ENCODE measurements around the gene ARHGAP31.

The ARHGAP31 gene

DNA sequence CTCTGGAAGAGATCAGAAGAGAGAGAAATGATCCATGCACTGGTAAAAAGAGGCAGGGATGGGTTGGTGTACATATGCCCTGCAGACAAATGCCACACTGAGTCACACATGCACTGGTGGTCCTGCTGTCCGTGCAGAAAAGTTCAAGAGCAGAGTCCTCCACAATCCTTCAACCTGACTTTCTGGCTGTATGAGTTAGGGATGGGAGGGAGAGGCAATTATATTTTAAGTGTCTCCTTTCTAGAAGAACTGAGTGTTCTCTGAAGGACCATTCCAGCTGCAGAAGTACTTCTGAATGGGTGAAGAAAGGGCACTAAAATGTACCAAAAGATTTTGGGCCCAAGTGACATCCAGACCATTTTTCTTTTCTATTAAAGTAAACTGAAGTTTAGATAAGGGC is 142.8 kb downstream of the ARHGAP31 start:
- TF ChIP-seq ESRRG (CRISPR knock-in tag; IDR thresholded peaks at IDR 0.05) (no peak), ZC3H10 (CRISPR knock-in tag; IDR thresholded peaks at IDR 0.05) (no peak), SNAI2 (CRISPR knock-in tag; IDR thresholded peaks at IDR 0.05) (no peak), TCF4 (CRISPR knock-in tag; IDR thresholded peaks at IDR 0.05; ENCODE audit: borderline replicate concordance) (no peak), ZNF565 (CRISPR knock-in tag; conservative IDR thresholded peaks at IDR 0.05; ENCODE audit: low read depth) (no peak), ZFP30 (CRISPR knock-in tag; IDR thresholded peaks at IDR 0.05) (no peak), RARB (CRISPR knock-in tag; IDR thresholded peaks at IDR 0.05) (no peak), PPARA (CRISPR knock-in tag; IDR thresholded peaks at IDR 0.05; ENCODE audit: borderline replicate concordance) (no peak), ARNTL (CRISPR knock-in tag; IDR thresholded peaks at IDR 0.05; ENCODE audit: borderline replicate concordance, low read depth) (no peak), BACH2 (CRISPR knock-in tag; IDR thresholded peaks at IDR 0.05; ENCODE audit: borderline replicate concordance) (no peak), GLIS3 (CRISPR knock-in tag; IDR thresholded peaks at IDR 0.05) (no peak), TOX (CRISPR knock-in tag; IDR thresholded peaks at IDR 0.05; ENCODE audit: borderline replicate concordance) (no peak), CSDC2 (CRISPR knock-in tag; IDR thresholded peaks at IDR 0.05) (no peak), ISL1 (CRISPR knock-in tag; IDR thresholded peaks at IDR 0.05) (no peak)
- TF ChIP-seq, protein P1, sequence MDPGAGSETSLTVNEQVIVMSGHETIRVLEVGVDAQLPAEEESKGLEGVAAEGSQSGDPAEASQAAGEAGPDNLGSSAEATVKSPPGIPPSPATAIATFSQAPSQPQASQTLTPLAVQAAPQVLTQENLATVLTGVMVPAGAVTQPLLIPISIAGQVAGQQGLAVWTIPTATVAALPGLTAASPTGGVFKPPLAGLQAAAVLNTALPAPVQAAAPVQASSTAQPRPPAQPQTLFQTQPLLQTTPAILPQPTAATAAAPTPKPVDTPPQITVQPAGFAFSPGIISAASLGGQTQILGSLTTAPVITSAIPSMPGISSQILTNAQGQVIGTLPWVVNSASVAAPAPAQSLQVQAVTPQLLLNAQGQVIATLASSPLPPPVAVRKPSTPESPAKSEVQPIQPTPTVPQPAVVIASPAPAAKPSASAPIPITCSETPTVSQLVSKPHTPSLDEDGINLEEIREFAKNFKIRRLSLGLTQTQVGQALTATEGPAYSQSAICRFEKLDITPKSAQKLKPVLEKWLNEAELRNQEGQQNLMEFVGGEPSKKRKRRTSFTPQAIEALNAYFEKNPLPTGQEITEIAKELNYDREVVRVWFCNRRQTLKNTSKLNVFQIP (CRISPR knock-in tag; IDR thresholded peaks at IDR 0.05; ENCODE audit: borderline replicate concordance, low read depth) = no peak
- TF ChIP-seq, protein P2, sequence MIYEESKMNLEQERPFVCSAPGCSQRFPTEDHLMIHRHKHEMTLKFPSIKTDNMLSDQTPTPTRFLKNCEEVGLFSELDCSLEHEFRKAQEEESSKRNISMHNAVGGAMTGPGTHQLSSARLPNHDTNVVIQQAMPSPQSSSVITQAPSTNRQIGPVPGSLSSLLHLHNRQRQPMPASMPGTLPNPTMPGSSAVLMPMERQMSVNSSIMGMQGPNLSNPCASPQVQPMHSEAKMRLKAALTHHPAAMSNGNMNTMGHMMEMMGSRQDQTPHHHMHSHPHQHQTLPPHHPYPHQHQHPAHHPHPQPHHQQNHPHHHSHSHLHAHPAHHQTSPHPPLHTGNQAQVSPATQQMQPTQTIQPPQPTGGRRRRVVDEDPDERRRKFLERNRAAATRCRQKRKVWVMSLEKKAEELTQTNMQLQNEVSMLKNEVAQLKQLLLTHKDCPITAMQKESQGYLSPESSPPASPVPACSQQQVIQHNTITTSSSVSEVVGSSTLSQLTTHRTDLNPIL (CRISPR knock-in tag; IDR thresholded peaks at IDR 0.05; ENCODE audit: low read depth) = no peak
- TF ChIP-seq, protein P3, sequence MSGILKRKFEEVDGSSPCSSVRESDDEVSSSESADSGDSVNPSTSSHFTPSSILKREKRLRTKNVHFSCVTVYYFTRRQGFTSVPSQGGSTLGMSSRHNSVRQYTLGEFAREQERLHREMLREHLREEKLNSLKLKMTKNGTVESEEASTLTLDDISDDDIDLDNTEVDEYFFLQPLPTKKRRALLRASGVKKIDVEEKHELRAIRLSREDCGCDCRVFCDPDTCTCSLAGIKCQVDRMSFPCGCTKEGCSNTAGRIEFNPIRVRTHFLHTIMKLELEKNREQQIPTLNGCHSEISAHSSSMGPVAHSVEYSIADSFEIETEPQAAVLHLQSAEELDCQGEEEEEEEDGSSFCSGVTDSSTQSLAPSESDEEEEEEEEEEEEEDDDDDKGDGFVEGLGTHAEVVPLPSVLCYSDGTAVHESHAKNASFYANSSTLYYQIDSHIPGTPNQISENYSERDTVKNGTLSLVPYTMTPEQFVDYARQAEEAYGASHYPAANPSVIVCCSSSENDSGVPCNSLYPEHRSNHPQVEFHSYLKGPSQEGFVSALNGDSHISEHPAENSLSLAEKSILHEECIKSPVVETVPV (CRISPR knock-in tag; IDR thresholded peaks at IDR 0.05) = no peak
- TF ChIP-seq, protein P4, sequence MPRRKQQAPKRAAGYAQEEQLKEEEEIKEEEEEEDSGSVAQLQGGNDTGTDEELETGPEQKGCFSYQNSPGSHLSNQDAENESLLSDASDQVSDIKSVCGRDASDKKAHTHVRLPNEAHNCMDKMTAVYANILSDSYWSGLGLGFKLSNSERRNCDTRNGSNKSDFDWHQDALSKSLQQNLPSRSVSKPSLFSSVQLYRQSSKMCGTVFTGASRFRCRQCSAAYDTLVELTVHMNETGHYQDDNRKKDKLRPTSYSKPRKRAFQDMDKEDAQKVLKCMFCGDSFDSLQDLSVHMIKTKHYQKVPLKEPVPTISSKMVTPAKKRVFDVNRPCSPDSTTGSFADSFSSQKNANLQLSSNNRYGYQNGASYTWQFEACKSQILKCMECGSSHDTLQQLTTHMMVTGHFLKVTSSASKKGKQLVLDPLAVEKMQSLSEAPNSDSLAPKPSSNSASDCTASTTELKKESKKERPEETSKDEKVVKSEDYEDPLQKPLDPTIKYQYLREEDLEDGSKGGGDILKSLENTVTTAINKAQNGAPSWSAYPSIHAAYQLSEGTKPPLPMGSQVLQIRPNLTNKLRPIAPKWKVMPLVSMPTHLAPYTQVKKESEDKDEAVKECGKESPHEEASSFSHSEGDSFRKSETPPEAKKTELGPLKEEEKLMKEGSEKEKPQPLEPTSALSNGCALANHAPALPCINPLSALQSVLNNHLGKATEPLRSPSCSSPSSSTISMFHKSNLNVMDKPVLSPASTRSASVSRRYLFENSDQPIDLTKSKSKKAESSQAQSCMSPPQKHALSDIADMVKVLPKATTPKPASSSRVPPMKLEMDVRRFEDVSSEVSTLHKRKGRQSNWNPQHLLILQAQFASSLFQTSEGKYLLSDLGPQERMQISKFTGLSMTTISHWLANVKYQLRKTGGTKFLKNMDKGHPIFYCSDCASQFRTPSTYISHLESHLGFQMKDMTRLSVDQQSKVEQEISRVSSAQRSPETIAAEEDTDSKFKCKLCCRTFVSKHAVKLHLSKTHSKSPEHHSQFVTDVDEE (CRISPR knock-in tag; IDR thresholded peaks at IDR 0.05) = no peak
- TF ChIP-seq, protein P5, sequence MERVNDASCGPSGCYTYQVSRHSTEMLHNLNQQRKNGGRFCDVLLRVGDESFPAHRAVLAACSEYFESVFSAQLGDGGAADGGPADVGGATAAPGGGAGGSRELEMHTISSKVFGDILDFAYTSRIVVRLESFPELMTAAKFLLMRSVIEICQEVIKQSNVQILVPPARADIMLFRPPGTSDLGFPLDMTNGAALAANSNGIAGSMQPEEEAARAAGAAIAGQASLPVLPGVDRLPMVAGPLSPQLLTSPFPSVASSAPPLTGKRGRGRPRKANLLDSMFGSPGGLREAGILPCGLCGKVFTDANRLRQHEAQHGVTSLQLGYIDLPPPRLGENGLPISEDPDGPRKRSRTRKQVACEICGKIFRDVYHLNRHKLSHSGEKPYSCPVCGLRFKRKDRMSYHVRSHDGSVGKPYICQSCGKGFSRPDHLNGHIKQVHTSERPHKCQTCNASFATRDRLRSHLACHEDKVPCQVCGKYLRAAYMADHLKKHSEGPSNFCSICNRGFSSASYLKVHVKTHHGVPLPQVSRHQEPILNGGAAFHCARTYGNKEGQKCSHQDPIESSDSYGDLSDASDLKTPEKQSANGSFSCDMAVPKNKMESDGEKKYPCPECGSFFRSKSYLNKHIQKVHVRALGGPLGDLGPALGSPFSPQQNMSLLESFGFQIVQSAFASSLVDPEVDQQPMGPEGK (CRISPR knock-in tag; IDR thresholded peaks at IDR 0.05; ENCODE audit: borderline replicate concordance) = no peak
- ATAC-seq = no peak

DNA sequence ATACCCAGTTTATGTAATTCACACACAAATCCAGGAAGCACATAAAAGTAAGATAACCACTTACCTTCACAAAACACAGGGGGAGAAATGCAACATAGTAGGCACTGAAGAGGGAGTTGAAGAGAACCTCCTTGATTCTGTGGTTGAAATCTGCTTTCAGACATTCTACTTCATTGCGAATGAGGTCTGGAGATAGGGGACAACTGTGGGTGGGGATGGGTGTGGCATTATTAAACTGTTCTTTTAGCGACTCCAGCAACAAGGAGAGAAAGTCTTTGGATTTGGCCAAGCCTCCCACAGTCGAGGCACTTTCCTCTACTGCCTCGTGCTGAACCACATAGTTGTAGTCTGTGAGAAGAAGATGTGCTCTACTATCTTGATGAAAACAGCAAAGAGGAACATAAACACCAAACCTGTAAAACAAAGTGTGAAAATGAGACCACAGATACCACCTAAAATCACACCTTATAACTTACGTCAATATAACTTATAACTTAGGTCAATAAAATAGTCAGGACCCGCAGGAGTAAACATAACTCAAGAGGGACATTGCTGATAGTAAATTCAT is 143.6 kb downstream of the ARHGAP31 start:
- TF ChIP-seq ARNTL (CRISPR knock-in tag; IDR thresholded peaks at IDR 0.05; ENCODE audit: borderline replicate concordance, low read depth) (no peak), SNAI2 (CRISPR knock-in tag; IDR thresholded peaks at IDR 0.05) (no peak), TCF4 (CRISPR knock-in tag; IDR thresholded peaks at IDR 0.05; ENCODE audit: borderline replicate concordance) (no peak), ZNF565 (CRISPR knock-in tag; conservative IDR thresholded peaks at IDR 0.05; ENCODE audit: low read depth) (no peak), TOX (CRISPR knock-in tag; IDR thresholded peaks at IDR 0.05; ENCODE audit: borderline replicate concordance) (no peak), RARB (CRISPR knock-in tag; IDR thresholded peaks at IDR 0.05) (no peak)
- TF ChIP-seq, protein P4 (CRISPR knock-in tag; IDR thresholded peaks at IDR 0.05) = no peak
- TF ChIP-seq, protein P1 (CRISPR knock-in tag; IDR thresholded peaks at IDR 0.05; ENCODE audit: borderline replicate concordance, low read depth) = no peak
- no peak for ATAC-seq

Measured in SK-N-SH treated with all-trans-retinoic acid at 6 μM for 48 hours (cell line).